HL-60 (cell line): Measurements from ENCODE around the gene CHD5.

Experiments
- POLR2AphosphoS5 ChIP-seq: IDR thresholded peaks from 2 replicates; pipeline ENCODE4 v1.6.1; 2012; ENCODE audit warnings: low read depth
- REST ChIP-seq: IDR thresholded peaks from 2 replicates; pipeline ENCODE4 v1.6.1; 2012; ENCODE audit warnings: low read depth; ENCODE audit not compliant: insufficient replicate concordance
- TF ChIP-seq, protein P1 (sequence below): IDR thresholded peaks from one replicate; pipeline ENCODE4 v1.5.1; 2011; ENCODE audit warnings: low read length, control low read depth, inconsistent platforms; ENCODE audit not compliant: insufficient read depth

GRCh38 chr1:6071219-6071618 lies 108.9 kb downstream of the CHD5 start:
- TF ChIP-seq, protein P1, sequence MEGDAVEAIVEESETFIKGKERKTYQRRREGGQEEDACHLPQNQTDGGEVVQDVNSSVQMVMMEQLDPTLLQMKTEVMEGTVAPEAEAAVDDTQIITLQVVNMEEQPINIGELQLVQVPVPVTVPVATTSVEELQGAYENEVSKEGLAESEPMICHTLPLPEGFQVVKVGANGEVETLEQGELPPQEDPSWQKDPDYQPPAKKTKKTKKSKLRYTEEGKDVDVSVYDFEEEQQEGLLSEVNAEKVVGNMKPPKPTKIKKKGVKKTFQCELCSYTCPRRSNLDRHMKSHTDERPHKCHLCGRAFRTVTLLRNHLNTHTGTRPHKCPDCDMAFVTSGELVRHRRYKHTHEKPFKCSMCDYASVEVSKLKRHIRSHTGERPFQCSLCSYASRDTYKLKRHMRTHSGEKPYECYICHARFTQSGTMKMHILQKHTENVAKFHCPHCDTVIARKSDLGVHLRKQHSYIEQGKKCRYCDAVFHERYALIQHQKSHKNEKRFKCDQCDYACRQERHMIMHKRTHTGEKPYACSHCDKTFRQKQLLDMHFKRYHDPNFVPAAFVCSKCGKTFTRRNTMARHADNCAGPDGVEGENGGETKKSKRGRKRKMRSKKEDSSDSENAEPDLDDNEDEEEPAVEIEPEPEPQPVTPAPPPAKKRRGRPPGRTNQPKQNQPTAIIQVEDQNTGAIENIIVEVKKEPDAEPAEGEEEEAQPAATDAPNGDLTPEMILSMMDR, result no peak
- TF ChIP-seq POLR2AphosphoS5 (no peak; the same call in 1 of the 2 replicates), REST (no peak)
